Measurements from ENCODE around the gene BLMH. TPM values are rescaled to one million over a fixed set of nuclear protein-coding genes. Genes with fewer than 3 reads are reported as not detected.

BLMH gene
- total and polyA plus RNA-seq, 9 of the 15 experiments (the other 6 are each of a cell fraction or from before 2014, with no cell fraction given): 26.0 to 118 (median 67.3) TPM

DNA sequence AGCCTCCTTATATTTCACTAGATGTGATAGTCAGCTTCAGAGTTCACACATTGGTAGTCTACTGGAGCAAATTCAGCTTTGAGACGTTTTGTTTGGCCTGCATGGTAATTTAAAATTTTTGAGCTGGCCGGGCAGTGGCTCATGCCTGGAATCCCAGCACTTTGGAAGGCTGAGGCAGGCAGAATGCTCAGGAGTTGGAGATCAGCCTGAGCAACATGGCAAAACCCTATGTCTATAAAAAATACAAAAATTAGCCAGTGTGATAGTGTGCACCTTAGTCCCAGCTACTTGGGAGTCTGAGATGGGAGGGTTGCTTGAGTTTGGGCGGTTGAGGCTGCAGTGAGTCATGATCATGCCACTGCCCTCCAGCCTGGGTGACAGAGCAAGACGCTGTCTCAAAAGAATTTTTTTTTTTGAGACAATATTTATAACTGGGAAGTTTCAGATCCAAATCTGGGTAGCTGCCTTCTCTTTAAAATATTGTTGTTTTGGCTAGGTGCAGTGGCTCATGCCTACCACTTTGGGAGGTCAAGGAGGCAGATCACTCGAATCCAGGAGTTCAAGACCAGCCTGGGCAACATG lies 4.8 kb upstream of the BLMH start (continued):
- TF ChIP-seq LCOR (CRISPR knock-in tag; IDR thresholded peaks at IDR 0.05) (no peak), ZNF23 (CRISPR knock-in tag; IDR thresholded peaks at IDR 0.05) (no peak)

DNA sequence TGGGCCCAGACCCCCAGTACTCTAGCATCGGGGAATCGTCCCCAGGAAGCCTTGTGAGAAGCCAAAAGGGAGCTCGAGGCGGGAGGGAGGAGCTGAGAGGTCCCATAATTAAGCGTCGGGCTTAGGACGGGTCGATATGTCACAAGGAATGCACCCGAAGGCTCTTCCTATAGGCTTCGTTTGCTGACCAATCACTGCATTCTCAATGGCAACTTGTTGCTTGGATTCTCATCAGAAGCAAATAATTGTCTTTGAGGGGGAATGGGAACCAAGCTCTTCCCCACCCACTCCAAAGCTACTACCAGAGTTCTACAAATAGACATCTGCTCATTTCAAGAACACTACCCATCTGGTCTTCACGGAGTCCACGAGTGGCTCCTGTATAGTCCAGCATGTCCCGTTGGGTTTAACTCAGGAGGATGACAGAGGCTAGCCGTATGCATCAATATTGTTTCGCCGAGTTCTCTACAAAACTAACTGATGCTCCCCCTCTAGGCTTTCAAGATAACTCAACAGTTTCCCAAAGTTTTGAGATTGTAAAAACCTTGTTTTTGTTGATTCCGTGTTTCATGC lies 628 bp upstream of the BLMH start:
- H3K9ac ChIP-seq (ENCODE audit: insufficient read depth in 1 of 2, low read depth in 2 of 2, low read length in 2 of 2): peak overlapping the region; percentile 86 to 94
- H3K4me2 ChIP-seq (ENCODE audit: insufficient read depth, low read length): peak overlapping the region; percentile 97
- no peaks in the 10 kb centered on the region for H3K9me3 ChIP-seq (replicated peaks; ENCODE audit: control insufficient read depth, insufficient read depth, low read depth, low read length)
- peaks cover 30% of the 10 kb centered on the region for H3K36me3 ChIP-seq (ENCODE audit: control insufficient read depth, insufficient read depth, low read length)
- no peaks in the 10 kb centered on the region for H3K27me3 ChIP-seq (ENCODE audit: control insufficient read depth in 2 of 2, insufficient read depth in 2 of 2, low read length in 2 of 2)
- ChIA-PET POLR2A (interaction anchor here (0.6 to 1.5 kb wide), 3 partner anchors 10 to 120 kb away, joined by 4 to 5 read pairs (median 5); no protein-coding TSS in a partner anchor), CTCF (ENCODE audit: low intra/inter-chr PET ratio) (no interaction called here)
- no peaks in the 10 kb centered on the region for H4K20me1 ChIP-seq (replicated peaks; ENCODE audit: control insufficient read depth, insufficient read depth, low read length)
- in situ Hi-C loops (cut with MboI): no loop called here
- peak overlapping the region; percentile 94 for H3K4me3 ChIP-seq
- intact Hi-C loops (cut with micrococcal nuclease): no loop called here
- ATAC-seq (no peak; the same call in 2 of the 3 replicates), DNase-seq (ENCODE audit: extremely low read depth in 1 of 4, low spot score in 3 of 4) (no peak), FAIRE-seq (no peak)
- 31% methylated on average over 16 of the region's 17 CpGs for WGBS (ENCODE audit: insufficient coverage, low coverage, missing lambda C conversion rate)
- peak overlapping the region; percentile 95 for H2AFZ ChIP-seq (ENCODE audit: low read depth, low read length)
- H3K79me2 ChIP-seq (ENCODE audit: control insufficient read depth, insufficient read depth, low read length): peaks cover 32% of the 10 kb centered on the region
- H3K9me1 ChIP-seq (ENCODE audit: control insufficient read depth, insufficient read depth, low read length): no peaks in the 10 kb centered on the region
- BruUV-seq (replicated peaks): no TSS peak
- H3K27ac ChIP-seq (ENCODE audit: extremely low read depth, low read depth, low read length): peak overlapping the region; percentile 82; the same call in 2 of the 3 replicates
- peaks cover 9 to 13% of the 10 kb centered on the region in 2 experiments; a peak in 4 of 5 replicates for H3K4me1 ChIP-seq (replicated peaks in 1 of 2; ENCODE audit: control insufficient read depth in 2 of 2, insufficient read depth in 2 of 2, low read length in 2 of 2)
- no peak for TF ChIP-seq MAFK (IDR thresholded peaks at IDR 0.05; ENCODE audit: low read length)
- 0 out of 2 replicates have a peak, but pooled peaks have one; percentile 69 for TF ChIP-seq POLR2A (conservative IDR thresholded peaks at IDR 0.05)
- TF ChIP-seq MCM7 (IDR thresholded peaks at IDR 0.05): no peak
- TF ChIP-seq IRF2 (CRISPR knock-in tag; IDR thresholded peaks at IDR 0.05): no peak
- TF ChIP-seq, protein P1, sequence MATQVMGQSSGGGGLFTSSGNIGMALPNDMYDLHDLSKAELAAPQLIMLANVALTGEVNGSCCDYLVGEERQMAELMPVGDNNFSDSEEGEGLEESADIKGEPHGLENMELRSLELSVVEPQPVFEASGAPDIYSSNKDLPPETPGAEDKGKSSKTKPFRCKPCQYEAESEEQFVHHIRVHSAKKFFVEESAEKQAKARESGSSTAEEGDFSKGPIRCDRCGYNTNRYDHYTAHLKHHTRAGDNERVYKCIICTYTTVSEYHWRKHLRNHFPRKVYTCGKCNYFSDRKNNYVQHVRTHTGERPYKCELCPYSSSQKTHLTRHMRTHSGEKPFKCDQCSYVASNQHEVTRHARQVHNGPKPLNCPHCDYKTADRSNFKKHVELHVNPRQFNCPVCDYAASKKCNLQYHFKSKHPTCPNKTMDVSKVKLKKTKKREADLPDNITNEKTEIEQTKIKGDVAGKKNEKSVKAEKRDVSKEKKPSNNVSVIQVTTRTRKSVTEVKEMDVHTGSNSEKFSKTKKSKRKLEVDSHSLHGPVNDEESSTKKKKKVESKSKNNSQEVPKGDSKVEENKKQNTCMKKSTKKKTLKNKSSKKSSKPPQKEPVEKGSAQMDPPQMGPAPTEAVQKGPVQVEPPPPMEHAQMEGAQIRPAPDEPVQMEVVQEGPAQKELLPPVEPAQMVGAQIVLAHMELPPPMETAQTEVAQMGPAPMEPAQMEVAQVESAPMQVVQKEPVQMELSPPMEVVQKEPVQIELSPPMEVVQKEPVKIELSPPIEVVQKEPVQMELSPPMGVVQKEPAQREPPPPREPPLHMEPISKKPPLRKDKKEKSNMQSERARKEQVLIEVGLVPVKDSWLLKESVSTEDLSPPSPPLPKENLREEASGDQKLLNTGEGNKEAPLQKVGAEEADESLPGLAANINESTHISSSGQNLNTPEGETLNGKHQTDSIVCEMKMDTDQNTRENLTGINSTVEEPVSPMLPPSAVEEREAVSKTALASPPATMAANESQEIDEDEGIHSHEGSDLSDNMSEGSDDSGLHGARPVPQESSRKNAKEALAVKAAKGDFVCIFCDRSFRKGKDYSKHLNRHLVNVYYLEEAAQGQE (IDR thresholded peaks at IDR 0.05; ENCODE audit: borderline replicate concordance): no peak
- TF ChIP-seq, protein P1 (CRISPR knock-in tag; IDR thresholded peaks at IDR 0.05; ENCODE audit: low read depth): no peak
- TF ChIP-seq KAT7 (CRISPR knock-in tag; IDR thresholded peaks at IDR 0.05; ENCODE audit: borderline replicate concordance): no peak
- no peak for TF ChIP-seq SMARCA4 (IDR thresholded peaks at IDR 0.05)
- no peak for TF ChIP-seq RBFOX2 (IDR thresholded peaks at IDR 0.05; ENCODE audit: low read depth, low read length)
- TF ChIP-seq, protein P2, sequence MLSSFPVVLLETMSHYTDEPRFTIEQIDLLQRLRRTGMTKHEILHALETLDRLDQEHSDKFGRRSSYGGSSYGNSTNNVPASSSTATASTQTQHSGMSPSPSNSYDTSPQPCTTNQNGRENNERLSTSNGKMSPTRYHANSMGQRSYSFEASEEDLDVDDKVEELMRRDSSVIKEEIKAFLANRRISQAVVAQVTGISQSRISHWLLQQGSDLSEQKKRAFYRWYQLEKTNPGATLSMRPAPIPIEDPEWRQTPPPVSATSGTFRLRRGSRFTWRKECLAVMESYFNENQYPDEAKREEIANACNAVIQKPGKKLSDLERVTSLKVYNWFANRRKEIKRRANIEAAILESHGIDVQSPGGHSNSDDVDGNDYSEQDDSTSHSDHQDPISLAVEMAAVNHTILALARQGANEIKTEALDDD (IDR thresholded peaks at IDR 0.05): no peak
- peak; percentile 33; the same call in 1 of the 2 replicates for TF ChIP-seq L3MBTL2 (IDR thresholded peaks at IDR 0.05)
- no peak for TF ChIP-seq ZFX (CRISPR knock-in tag; IDR thresholded peaks at IDR 0.05)

Data from K562 (cell line).